Endothelial cell of umbilical vein (primary cell): ENCODE data around the gene GEMIN8.

Experiments
- CTCF ChIP-seq, 2 donors: IDR thresholded peaks; 1 replicate in 1 of 2; 2 replicates in 1 of 2; pipeline ENCODE4 v1.5.1; 2011; ENCODE audit warnings: low read length in 2 of 2, mild to moderate bottlenecking in 2 of 2, moderate library complexity in 2 of 2, control low read depth in 1 of 2, inconsistent platforms in 1 of 2, low read depth in 1 of 2; ENCODE audit not compliant: insufficient read depth in 1 of 2; ENCODE audit errors: extremely low read depth in 1 of 2
- POLR2AphosphoS5 ChIP-seq: IDR thresholded peaks from 2 replicates; pipeline ENCODE4 v1.6.1; 2012; ENCODE audit warnings: low read depth, mild to moderate bottlenecking, control low read depth, low read length, moderate library complexity; ENCODE audit not compliant: insufficient read depth

GRCh38 chrX:14026121-14026520 lies 3.6 kb downstream of the GEMIN8 start:
- TF ChIP-seq CTCF (IDR thresholded peaks at IDR 0.05; ENCODE audit: extremely low read depth in 1 of 2, insufficient read depth in 1 of 2, low read depth in 1 of 2, low read length in 2 of 2) (no peak), POLR2AphosphoS5 (no peak)
